HUES6 (cell line): ENCODE data around the gene XYLT1.

Experiments used
- H3K27ac ChIP-seq: 2 replicates; pipeline ENCODE4 v1.7.0; 2013; ENCODE audit warnings: low read depth, mild to moderate bottlenecking, low read length, inconsistent platforms
- H3K27me3 ChIP-seq: 2 replicates; pipeline ENCODE4 v1.6.1; 2013; ENCODE audit warnings: low read length; ENCODE audit not compliant: control insufficient read depth, insufficient read depth
- H3K36me3 ChIP-seq: 2 replicates; pipeline ENCODE4 v1.6.1; 2013; ENCODE audit warnings: low read length; ENCODE audit not compliant: control insufficient read depth, insufficient read depth
- H3K4me1 ChIP-seq: 2 replicates; pipeline ENCODE4 v1.6.1; 2013; ENCODE audit warnings: low read length; ENCODE audit not compliant: control insufficient read depth, insufficient read depth
- H3K4me3 ChIP-seq: 2 replicates; pipeline ENCODE4 v1.5.1; 2013; ENCODE audit warnings: low read depth, low read length
- H3K9ac ChIP-seq: one replicate; pipeline ENCODE4 v1.6.1; 2013; ENCODE audit warnings: mild to moderate bottlenecking, low read length
- H3K9me3 ChIP-seq: 2 replicates; pipeline ENCODE4 v1.6.1; 2013; ENCODE audit warnings: low read depth, low read length; ENCODE audit not compliant: control insufficient read depth, insufficient read depth

Gene XYLT1

GRCh38 chr16:17205279-17206211, 265.2 kb downstream of the XYLT1 start:
- H3K4me3 ChIP-seq = no peak overlapping the region
- H3K9me3 ChIP-seq = no peaks in the 10 kb centered on the region

GRCh38 chr16:17204644-17205043, 266.1 kb downstream of the XYLT1 start:
- no peaks in the 10 kb centered on the region for H3K9me3 ChIP-seq
- no peak overlapping the region for H3K4me3 ChIP-seq
- H3K27me3 ChIP-seq = no peaks in the 10 kb centered on the region
- no peaks in the 10 kb centered on the region for H3K36me3 ChIP-seq
- H3K27ac ChIP-seq = no peak overlapping the region
- no peak overlapping the region for H3K9ac ChIP-seq
- H3K4me1 ChIP-seq = peaks cover 12% of the 10 kb centered on the region

More at GRCh38 chr16:17205279-17206211, 265.2 kb downstream of the XYLT1 start:
- Histone ChIP-seq H3K27me3 (no peaks in the 10 kb centered on the region), H3K4me1 (peaks cover 12% of the 10 kb centered on the region), H3K27ac (no peak overlapping the region), H3K36me3 (no peaks in the 10 kb centered on the region), H3K9ac (no peak overlapping the region)

- no peak overlapping the region for H3K27ac ChIP-seq
- no peaks in the 10 kb centered on the region for H3K36me3 ChIP-seq
- H3K9ac ChIP-seq = no peak overlapping the region
- H3K9me3 ChIP-seq = no peaks in the 10 kb centered on the region
- no peaks in the 10 kb centered on the region for H3K27me3 ChIP-seq
- H3K4me3 ChIP-seq = no peak overlapping the region
- H3K4me1 ChIP-seq = peaks cover 12% of the 10 kb centered on the region
These were observed 266.6 kb downstream of the XYLT1 start for GRCh38 chr16:17204206-17204605.

GRCh38 chr16:17203424-17203823, 267.3 kb downstream of the XYLT1 start:
- peaks cover 12% of the 10 kb centered on the region for H3K4me1 ChIP-seq
- no peaks in the 10 kb centered on the region for H3K36me3 ChIP-seq
- no peak overlapping the region for H3K4me3 ChIP-seq
- H3K27me3 ChIP-seq = no peaks in the 10 kb centered on the region
- H3K27ac ChIP-seq = no peak overlapping the region
- H3K9me3 ChIP-seq = no peaks in the 10 kb centered on the region
- no peak overlapping the region for H3K9ac ChIP-seq

- no peak overlapping the region for H3K27ac ChIP-seq
- H3K4me1 ChIP-seq = no peaks in the 10 kb centered on the region
- H3K4me3 ChIP-seq = no peak overlapping the region
- H3K36me3 ChIP-seq = no peaks in the 10 kb centered on the region; the same call in 1 of the 2 replicates
- no peaks in the 10 kb centered on the region for H3K27me3 ChIP-seq
- H3K9ac ChIP-seq = no peak overlapping the region
- H3K9me3 ChIP-seq = no peaks in the 10 kb centered on the region
These were observed 271.6 kb downstream of the XYLT1 start for GRCh38 chr16:17199135-17199534.

GRCh38 chr16:17196526-17196925, 274.2 kb downstream of the XYLT1 start:
- Histone ChIP-seq H3K27me3 (no peaks in the 10 kb centered on the region), H3K27ac (no peak overlapping the region), H3K9me3 (no peaks in the 10 kb centered on the region), H3K36me3 (no peaks in the 10 kb centered on the region; the same call in 1 of the 2 replicates), H3K4me1 (no peaks in the 10 kb centered on the region), H3K4me3 (no peak overlapping the region), H3K9ac (no peak overlapping the region)

- no peak overlapping the region for H3K9ac ChIP-seq
- H3K27me3 ChIP-seq = no peaks in the 10 kb centered on the region
- H3K36me3 ChIP-seq = no peaks in the 10 kb centered on the region; the same call in 1 of the 2 replicates
- H3K4me1 ChIP-seq = no peaks in the 10 kb centered on the region
- no peak overlapping the region for H3K27ac ChIP-seq
- no peak overlapping the region for H3K4me3 ChIP-seq
- H3K9me3 ChIP-seq = no peaks in the 10 kb centered on the region
These were observed 276.5 kb downstream of the XYLT1 start for GRCh38 chr16:17194190-17194780.

GRCh38 chr16:17193566-17194100, 277.1 kb downstream of the XYLT1 start:
- Histone ChIP-seq H3K4me1 (no peaks in the 10 kb centered on the region), H3K27me3 (no peaks in the 10 kb centered on the region), H3K9me3 (no peaks in the 10 kb centered on the region), H3K36me3 (no peaks in the 10 kb centered on the region; the same call in 1 of the 2 replicates), H3K27ac (no peak overlapping the region), H3K9ac (no peak overlapping the region), H3K4me3 (no peak overlapping the region)

GRCh38 chr16:17184026-17184425, 286.7 kb downstream of the XYLT1 start:
- Histone ChIP-seq H3K36me3 (no peaks in the 10 kb centered on the region), H3K27me3 (no peaks in the 10 kb centered on the region), H3K9me3 (no peaks in the 10 kb centered on the region), H3K4me1 (no peaks in the 10 kb centered on the region), H3K4me3 (no peak overlapping the region), H3K27ac (no peak overlapping the region), H3K9ac (no peak overlapping the region)

- H3K4me3 ChIP-seq = no peak overlapping the region
- H3K9me3 ChIP-seq = no peaks in the 10 kb centered on the region
- no peaks in the 10 kb centered on the region for H3K4me1 ChIP-seq
- H3K27ac ChIP-seq = no peak overlapping the region
- H3K27me3 ChIP-seq = no peaks in the 10 kb centered on the region
- H3K36me3 ChIP-seq = no peaks in the 10 kb centered on the region
- no peak overlapping the region for H3K9ac ChIP-seq
These were observed 292.5 kb downstream of the XYLT1 start for GRCh38 chr16:17177959-17178905.
